ENCODE data around the gene GPR139. TPM values are rescaled to one million over a fixed set of nuclear protein-coding genes. Genes with fewer than 3 reads are reported as not detected.

GPR139 gene
- polyA plus RNA-seq (2013) = not detected

DNA sequence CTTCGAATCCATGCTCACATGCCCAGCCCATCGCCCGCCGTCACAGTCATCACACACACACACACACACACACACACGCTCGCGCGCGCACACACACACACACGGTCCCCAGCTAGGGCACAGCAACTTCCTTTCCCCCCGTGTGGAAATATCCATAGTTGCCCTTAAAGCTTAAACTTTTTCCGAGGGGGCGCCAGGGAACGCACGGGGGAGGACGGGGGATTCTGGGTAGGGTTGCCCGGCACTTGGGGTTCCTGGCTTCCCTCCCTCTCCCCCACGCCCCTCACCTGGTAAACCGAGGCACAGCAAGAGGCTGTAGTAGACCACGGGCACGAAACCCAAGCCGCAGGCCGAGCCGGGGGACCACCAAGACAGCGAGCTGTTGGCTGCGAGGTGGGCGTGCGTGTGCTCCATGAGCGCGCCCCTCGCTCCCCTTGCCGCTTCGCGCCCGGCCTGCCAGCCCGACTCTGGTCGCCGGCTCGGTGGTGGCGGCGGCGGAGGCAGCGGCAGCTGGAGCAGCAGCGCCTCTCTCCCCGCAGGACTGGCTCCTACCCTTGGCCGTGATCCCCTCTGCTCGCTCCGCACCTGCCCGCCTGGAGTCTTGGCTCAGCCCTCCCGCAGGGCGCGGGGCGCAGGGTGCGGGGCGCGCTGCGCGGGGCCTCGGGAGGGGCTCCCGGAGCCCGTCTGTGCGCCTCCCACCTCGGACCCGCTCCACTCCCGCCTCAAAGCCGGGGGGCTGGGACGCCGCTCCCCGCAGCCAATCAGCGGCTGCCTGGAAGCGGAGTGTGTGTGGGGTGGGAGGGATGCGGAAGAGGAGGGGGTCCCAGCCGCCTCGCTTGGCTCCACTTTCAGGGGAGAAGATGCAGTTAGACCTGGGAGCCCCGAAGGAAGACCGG, at the start of gene GPR139:
GPR139 (minus strand) TSS at position 688 of the 896 bp plus-strand sequence; CDS start at position 414, 274 bp downstream.
- no peak within 1 kb of the TSS for H3K4me3 ChIP-seq (ENCODE audit: control insufficient read depth in 1 of 7, extremely low read depth in 1 of 7, insufficient read depth in 4 of 7, low read depth in 2 of 7, low read length in 6 of 7)
- WGBS (ENCODE audit: insufficient coverage) = 3% methylated on average over 49 of the region's 76 CpGs
- CTCF ChIA-PET = no interaction called here
- no peak for DNase-seq
- POLR2A ChIA-PET = no interaction called here
- peaks cover 3 to 73% (median 25%) of the 10 kb centered on the region in 5 experiments for H3K27me3 ChIP-seq (replicated peaks in 2 of 5; ENCODE audit: control insufficient read depth in 4 of 5, insufficient read depth in 5 of 5, low read length in 4 of 5)
- H3K36me3 ChIP-seq (ENCODE audit: control insufficient read depth in 4 of 4, insufficient read depth in 4 of 4, low read length in 3 of 4) = no peaks in the 10 kb centered on the region
- H3K4me1 ChIP-seq (ENCODE audit: control extremely low read depth in 1 of 4, control insufficient read depth in 4 of 4, insufficient read depth in 4 of 4, low read length in 3 of 4) = no peaks in the 10 kb centered on the region
- no peak within 1 kb of the TSS for H3K27ac ChIP-seq (ENCODE audit: insufficient read depth in 1 of 2, low read depth in 1 of 2, low read length in 2 of 2, poor library complexity in 1 of 2, severe bottlenecking in 2 of 2)
- no peaks in the 10 kb centered on the region for H3K9me3 ChIP-seq (ENCODE audit: control extremely low read depth in 1 of 5, control insufficient read depth in 4 of 5, insufficient read depth in 2 of 5, low read depth in 1 of 5, low read length in 4 of 5)

DNA sequence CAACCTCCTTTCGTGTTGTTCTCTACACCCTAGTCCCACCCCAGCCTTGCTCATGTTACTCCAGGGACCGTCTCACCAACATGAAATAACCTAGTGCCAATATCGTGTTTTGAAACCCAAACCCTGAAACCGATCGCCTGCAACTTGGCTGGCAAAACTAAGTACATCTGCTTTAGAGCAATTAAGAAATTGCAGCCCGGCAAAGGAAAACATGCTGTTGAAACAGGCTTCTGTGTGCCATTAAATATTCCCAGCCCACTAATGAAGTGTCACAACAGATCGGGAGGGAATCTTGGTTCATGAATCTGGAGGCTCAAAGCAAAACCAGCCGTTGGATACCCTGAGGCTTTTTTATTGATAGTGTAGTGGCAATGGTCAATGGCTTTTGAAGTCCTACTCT, 48.3 kb upstream of the GPR139 start:
- Histone ChIP-seq H3K36me3 (ENCODE audit: control insufficient read depth in 4 of 4, insufficient read depth in 4 of 4, low read length in 3 of 4) (no peaks in the 10 kb centered on the region), H3K27ac (ENCODE audit: insufficient read depth in 1 of 2, low read depth in 1 of 2, low read length in 2 of 2, poor library complexity in 1 of 2, severe bottlenecking in 2 of 2) (no peak overlapping the region), H3K27me3 (replicated peaks in 2 of 5; ENCODE audit: control insufficient read depth in 4 of 5, insufficient read depth in 5 of 5, low read length in 4 of 5) (no peaks in the 10 kb centered on the region), H3K4me3 (ENCODE audit: control insufficient read depth in 1 of 7, extremely low read depth in 1 of 7, insufficient read depth in 4 of 7, low read depth in 2 of 7, low read length in 6 of 7) (no peak overlapping the region), H3K4me1 (ENCODE audit: control extremely low read depth in 1 of 4, control insufficient read depth in 4 of 4, insufficient read depth in 4 of 4, low read length in 3 of 4) (no peaks in the 10 kb centered on the region), H3K9me3 (ENCODE audit: control extremely low read depth in 1 of 5, control insufficient read depth in 4 of 5, insufficient read depth in 2 of 5, low read depth in 1 of 5, low read length in 4 of 5) (peaks cover 0 to 10% (median 0%) of the 10 kb centered on the region in 5 experiments)
- POLR2A ChIA-PET = no interaction called here
- CTCF ChIA-PET = no interaction called here
- no peak for DNase-seq
- WGBS (ENCODE audit: insufficient coverage) = 90% methylated on average over 7 of the region's 8 CpGs

DNA sequence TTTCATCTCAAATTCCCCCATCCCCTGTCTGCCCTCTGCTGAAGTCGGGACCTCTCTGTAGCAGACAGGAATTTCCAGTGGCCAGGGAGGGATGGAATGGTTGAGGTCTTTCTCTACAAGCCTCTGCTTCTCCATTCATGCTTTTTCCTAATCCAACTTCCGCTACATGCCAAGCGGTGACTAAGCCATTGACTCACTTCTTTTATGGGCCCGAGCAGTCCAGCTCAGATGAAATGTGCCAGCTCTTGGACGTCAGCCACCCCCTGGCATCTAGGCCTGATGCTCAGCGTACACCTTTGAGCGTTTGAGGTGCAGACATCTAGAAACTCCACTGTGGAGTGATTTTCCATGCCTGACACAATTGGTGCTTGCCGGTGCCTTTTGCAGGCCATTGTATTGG, 40.7 kb upstream of the GPR139 start:
- Histone ChIP-seq H3K27me3 (replicated peaks in 2 of 5; ENCODE audit: control insufficient read depth in 4 of 5, insufficient read depth in 5 of 5, low read length in 4 of 5) (no peaks in the 10 kb centered on the region), H3K4me3 (ENCODE audit: control insufficient read depth in 1 of 7, extremely low read depth in 1 of 7, insufficient read depth in 4 of 7, low read depth in 2 of 7, low read length in 6 of 7) (no peak overlapping the region), H3K9me3 (ENCODE audit: control extremely low read depth in 1 of 5, control insufficient read depth in 4 of 5, insufficient read depth in 2 of 5, low read depth in 1 of 5, low read length in 4 of 5) (no peaks in the 10 kb centered on the region), H3K36me3 (ENCODE audit: control insufficient read depth in 4 of 4, insufficient read depth in 4 of 4, low read length in 3 of 4) (no peaks in the 10 kb centered on the region), H3K27ac (ENCODE audit: insufficient read depth in 1 of 2, low read depth in 1 of 2, low read length in 2 of 2, poor library complexity in 1 of 2, severe bottlenecking in 2 of 2) (no peak overlapping the region), H3K4me1 (ENCODE audit: control extremely low read depth in 1 of 4, control insufficient read depth in 4 of 4, insufficient read depth in 4 of 4, low read length in 3 of 4) (no peaks in the 10 kb centered on the region)
- ChIA-PET POLR2A (no interaction called here), CTCF (no interaction called here)
- no peak for DNase-seq
- 87% methylated on average over 6 of the region's 8 CpGs for WGBS (ENCODE audit: insufficient coverage)

DNA sequence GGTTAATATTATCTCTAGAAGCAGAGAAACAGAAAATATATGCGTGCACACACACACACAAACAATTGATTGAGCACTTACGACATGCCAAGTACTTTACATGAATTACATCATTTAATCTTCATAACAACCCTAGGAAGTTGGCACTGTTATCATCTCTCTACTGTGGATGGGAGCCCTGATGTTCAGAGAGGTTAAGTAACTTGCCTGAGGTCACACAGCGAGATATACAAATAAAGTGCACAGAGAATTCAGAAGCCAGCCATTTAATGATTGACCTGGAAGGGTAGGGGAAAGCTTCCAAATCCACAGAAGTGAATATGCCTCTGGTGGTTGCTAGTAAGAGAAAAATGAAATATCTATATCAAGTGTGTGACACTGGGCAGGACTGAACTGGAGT, 37.5 kb upstream of the GPR139 start:
- no peaks in the 10 kb centered on the region for H3K27me3 ChIP-seq (replicated peaks in 2 of 5; ENCODE audit: control insufficient read depth in 4 of 5, insufficient read depth in 5 of 5, low read length in 4 of 5)
- no peaks in the 10 kb centered on the region for H3K36me3 ChIP-seq (ENCODE audit: control insufficient read depth in 4 of 4, insufficient read depth in 4 of 4, low read length in 3 of 4)
- no peaks in the 10 kb centered on the region for H3K9me3 ChIP-seq (ENCODE audit: control extremely low read depth in 1 of 5, control insufficient read depth in 4 of 5, insufficient read depth in 2 of 5, low read depth in 1 of 5, low read length in 4 of 5)
- H3K27ac ChIP-seq (ENCODE audit: insufficient read depth in 1 of 2, low read depth in 1 of 2, low read length in 2 of 2, poor library complexity in 1 of 2, severe bottlenecking in 2 of 2) = no peak overlapping the region
- H3K4me3 ChIP-seq (ENCODE audit: control insufficient read depth in 1 of 7, extremely low read depth in 1 of 7, insufficient read depth in 4 of 7, low read depth in 2 of 7, low read length in 6 of 7) = no peak overlapping the region
- 100% methylated on average over 3 of the region's 3 CpGs for WGBS (ENCODE audit: insufficient coverage)
- no peaks in the 10 kb centered on the region for H3K4me1 ChIP-seq (ENCODE audit: control extremely low read depth in 1 of 4, control insufficient read depth in 4 of 4, insufficient read depth in 4 of 4, low read length in 3 of 4)
- DNase-seq = no peak
- CTCF ChIA-PET = no interaction called here
- POLR2A ChIA-PET = no interaction called here

DNA sequence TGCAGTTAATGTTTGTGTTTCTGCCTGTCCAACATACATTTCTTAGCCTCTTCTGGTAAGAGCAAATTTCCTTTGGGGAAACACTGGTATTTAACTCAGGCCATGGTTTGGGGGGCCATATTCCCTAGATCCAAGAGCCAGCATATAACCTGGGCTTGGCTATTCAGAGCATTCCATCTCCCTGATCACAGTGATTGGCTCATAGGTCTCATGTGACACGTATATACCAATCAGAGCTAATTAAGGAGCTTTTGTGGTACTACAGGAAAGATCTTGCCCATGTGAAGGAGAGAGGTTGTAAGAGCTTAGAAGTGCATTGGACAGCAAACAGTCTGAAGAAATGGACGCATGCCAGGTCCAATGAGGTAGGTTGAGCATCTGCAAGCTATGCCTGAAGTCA, 33.4 kb upstream of the GPR139 start:
- no peak overlapping the region for H3K27ac ChIP-seq (ENCODE audit: insufficient read depth in 1 of 2, low read depth in 1 of 2, low read length in 2 of 2, poor library complexity in 1 of 2, severe bottlenecking in 2 of 2)
- CTCF ChIA-PET = no interaction called here
- H3K27me3 ChIP-seq (replicated peaks in 2 of 5; ENCODE audit: control insufficient read depth in 4 of 5, insufficient read depth in 5 of 5, low read length in 4 of 5) = peaks cover 0 to 6% (median 0%) of the 10 kb centered on the region in 5 experiments
- 100% methylated on average over 1 of the region's 2 CpGs for WGBS (ENCODE audit: insufficient coverage)
- no peak for DNase-seq
- no peak overlapping the region for H3K4me3 ChIP-seq (ENCODE audit: control insufficient read depth in 1 of 7, extremely low read depth in 1 of 7, insufficient read depth in 4 of 7, low read depth in 2 of 7, low read length in 6 of 7)
- no peaks in the 10 kb centered on the region for H3K36me3 ChIP-seq (ENCODE audit: control insufficient read depth in 4 of 4, insufficient read depth in 4 of 4, low read length in 3 of 4)
- H3K9me3 ChIP-seq (ENCODE audit: control extremely low read depth in 1 of 5, control insufficient read depth in 4 of 5, insufficient read depth in 2 of 5, low read depth in 1 of 5, low read length in 4 of 5) = no peaks in the 10 kb centered on the region
- no peaks in the 10 kb centered on the region for H3K4me1 ChIP-seq (ENCODE audit: control extremely low read depth in 1 of 4, control insufficient read depth in 4 of 4, insufficient read depth in 4 of 4, low read length in 3 of 4)
- POLR2A ChIA-PET = no interaction called here

DNA sequence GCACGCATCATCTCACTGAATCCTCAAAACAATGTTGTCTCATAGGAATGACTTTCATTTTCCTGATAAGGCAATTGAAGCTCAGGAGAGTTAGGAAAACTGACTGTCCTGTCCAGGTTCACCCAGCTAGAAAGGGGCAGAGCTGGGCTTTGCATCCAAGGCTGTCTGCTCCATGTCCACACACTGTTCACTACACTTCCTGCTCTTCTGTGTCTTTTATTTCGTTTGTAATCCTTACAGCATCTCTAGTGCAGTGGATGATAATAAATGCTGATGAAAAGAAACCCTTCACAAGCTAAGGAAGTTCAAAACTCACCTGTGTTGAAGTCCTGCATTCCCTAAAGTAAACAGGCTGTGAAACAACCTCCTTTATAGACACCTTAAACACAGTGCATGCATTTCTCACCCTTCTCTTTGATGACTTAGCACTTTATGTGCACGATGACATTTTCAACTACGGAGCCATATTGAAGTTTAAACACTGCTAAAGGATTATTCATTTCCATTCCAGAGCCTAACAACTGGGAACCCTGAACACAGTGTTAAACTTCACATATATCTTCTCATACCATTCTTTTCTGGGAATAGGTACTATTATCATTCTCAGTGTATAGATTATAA, 31.0 kb upstream of the GPR139 start:
- CTCF ChIA-PET = no interaction called here
- Histone ChIP-seq H3K27me3 (replicated peaks in 2 of 5; ENCODE audit: control insufficient read depth in 4 of 5, insufficient read depth in 5 of 5, low read length in 4 of 5) (peaks cover 0 to 6% (median 0%) of the 10 kb centered on the region in 5 experiments), H3K9me3 (ENCODE audit: control extremely low read depth in 1 of 5, control insufficient read depth in 4 of 5, insufficient read depth in 2 of 5, low read depth in 1 of 5, low read length in 4 of 5) (no peaks in the 10 kb centered on the region), H3K4me1 (ENCODE audit: control extremely low read depth in 1 of 4, control insufficient read depth in 4 of 4, insufficient read depth in 4 of 4, low read length in 3 of 4) (no peaks in the 10 kb centered on the region), H3K36me3 (ENCODE audit: control insufficient read depth in 4 of 4, insufficient read depth in 4 of 4, low read length in 3 of 4) (no peaks in the 10 kb centered on the region), H3K27ac (ENCODE audit: insufficient read depth in 1 of 2, low read depth in 1 of 2, low read length in 2 of 2, poor library complexity in 1 of 2, severe bottlenecking in 2 of 2) (no peak overlapping the region), H3K4me3 (ENCODE audit: control insufficient read depth in 1 of 7, extremely low read depth in 1 of 7, insufficient read depth in 4 of 7, low read depth in 2 of 7, low read length in 6 of 7) (no peak overlapping the region)
- 80% methylated on average over 1 of the region's 4 CpGs for WGBS (ENCODE audit: insufficient coverage)
- DNase-seq = no peak
- POLR2A ChIA-PET = no interaction called here

DNA sequence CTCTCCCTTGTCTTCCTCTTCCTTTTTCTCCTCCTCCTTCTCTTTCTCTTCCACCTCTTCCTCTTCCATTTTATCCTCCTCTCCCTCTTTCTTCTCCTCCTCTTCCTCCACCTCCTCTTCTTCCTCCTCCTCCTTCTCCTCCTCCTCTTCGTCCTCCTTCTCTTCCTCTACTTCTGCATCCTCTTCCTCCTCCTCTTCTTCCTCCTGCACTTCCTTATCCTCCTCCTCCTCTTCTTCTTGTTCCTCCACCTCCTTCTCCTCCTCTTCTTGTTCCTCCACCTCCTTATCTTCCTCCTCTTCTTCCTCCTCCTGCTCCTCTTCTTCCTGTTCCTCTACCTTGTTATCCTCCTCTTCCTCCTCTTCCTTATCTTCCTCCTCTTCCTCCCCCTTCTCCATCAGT, 28.8 kb upstream of the GPR139 start:
- Histone ChIP-seq H3K27ac (ENCODE audit: insufficient read depth in 1 of 2, low read depth in 1 of 2, low read length in 2 of 2, poor library complexity in 1 of 2, severe bottlenecking in 2 of 2) (no peak overlapping the region), H3K4me1 (ENCODE audit: control extremely low read depth in 1 of 4, control insufficient read depth in 4 of 4, insufficient read depth in 4 of 4, low read length in 3 of 4) (no peaks in the 10 kb centered on the region), H3K4me3 (ENCODE audit: control insufficient read depth in 1 of 7, extremely low read depth in 1 of 7, insufficient read depth in 4 of 7, low read depth in 2 of 7, low read length in 6 of 7) (no peak overlapping the region), H3K27me3 (replicated peaks in 2 of 5; ENCODE audit: control insufficient read depth in 4 of 5, insufficient read depth in 5 of 5, low read length in 4 of 5) (peaks cover 0 to 6% (median 0%) of the 10 kb centered on the region in 5 experiments), H3K36me3 (ENCODE audit: control insufficient read depth in 4 of 4, insufficient read depth in 4 of 4, low read length in 3 of 4) (no peaks in the 10 kb centered on the region), H3K9me3 (ENCODE audit: control extremely low read depth in 1 of 5, control insufficient read depth in 4 of 5, insufficient read depth in 2 of 5, low read depth in 1 of 5, low read length in 4 of 5) (no peaks in the 10 kb centered on the region)
- DNase-seq = no peak
- 65% methylated on average over 1 of the region's 1 CpG for WGBS (ENCODE audit: insufficient coverage)
- POLR2A ChIA-PET = no interaction called here
- CTCF ChIA-PET = no interaction called here

Data from common myeloid progenitor, CD34-positive (primary cell).